Ectodermal cell (in vitro differentiated cells): ENCODE results near the gene ZSWIM9. TPM values are rescaled to one million over a fixed set of nuclear protein-coding genes. Genes with fewer than 3 reads are reported as not detected.

Experiments
- H3K27ac ChIP-seq: 2 replicates; pipeline ENCODE4 v1.7.0; 2013; ENCODE audit warnings: mild to moderate bottlenecking, low read depth, low read length; ENCODE audit not compliant: insufficient read depth, poor library complexity, severe bottlenecking
- H3K27me3 ChIP-seq: 2 replicates; pipeline ENCODE4 v1.7.0; 2013; ENCODE audit warnings: mild to moderate bottlenecking, low read length; ENCODE audit not compliant: insufficient read depth, control insufficient read depth, poor library complexity, severe bottlenecking
- H3K36me3 ChIP-seq: one replicate; pipeline ENCODE4 v1.7.0; 2013; ENCODE audit warnings: low read length; ENCODE audit not compliant: control insufficient read depth, insufficient read depth
- H3K4me1 ChIP-seq: one replicate; pipeline ENCODE4 v1.7.0; 2013; ENCODE audit warnings: low read length; ENCODE audit not compliant: control insufficient read depth, insufficient read depth
- H3K4me3 ChIP-seq: 2 replicates; pipeline ENCODE4 v1.7.0; 2013; ENCODE audit warnings: low read depth, low read length, control low read depth; ENCODE audit not compliant: insufficient read depth
- H3K9me3 ChIP-seq: 2 replicates; pipeline ENCODE4 v1.7.0; 2013; ENCODE audit warnings: mild to moderate bottlenecking, low read length, moderate library complexity; ENCODE audit not compliant: control insufficient read depth
- WGBS, 2 experiments: methylation state at CpG; one replicate each; pipeline ENCODE4 v1.1.7; 2013; ENCODE audit warnings: missing lambda C conversion rate in 2 of 2; 5-methylcytosine and 5-hydroxymethylcytosine counted together
- polyA plus RNA-seq, 4 experiments: library from polyadenylated mRNA; stranded (reverse); fragments of 50-300 nt; gene quantifications; one replicate each; pipeline ENCODE4 v1.2.3, GENCODE V29; 2013

ZSWIM9 gene
- 10.4 TPM for polyA plus RNA-seq (2013, experiment 1 of 4)
- 12.4 TPM for polyA plus RNA-seq (2013, experiment 2 of 4)
- 8.8 TPM for polyA plus RNA-seq (2013, experiment 3 of 4)
- polyA plus RNA-seq (2013, experiment 4 of 4): 8.5 TPM

DNA sequence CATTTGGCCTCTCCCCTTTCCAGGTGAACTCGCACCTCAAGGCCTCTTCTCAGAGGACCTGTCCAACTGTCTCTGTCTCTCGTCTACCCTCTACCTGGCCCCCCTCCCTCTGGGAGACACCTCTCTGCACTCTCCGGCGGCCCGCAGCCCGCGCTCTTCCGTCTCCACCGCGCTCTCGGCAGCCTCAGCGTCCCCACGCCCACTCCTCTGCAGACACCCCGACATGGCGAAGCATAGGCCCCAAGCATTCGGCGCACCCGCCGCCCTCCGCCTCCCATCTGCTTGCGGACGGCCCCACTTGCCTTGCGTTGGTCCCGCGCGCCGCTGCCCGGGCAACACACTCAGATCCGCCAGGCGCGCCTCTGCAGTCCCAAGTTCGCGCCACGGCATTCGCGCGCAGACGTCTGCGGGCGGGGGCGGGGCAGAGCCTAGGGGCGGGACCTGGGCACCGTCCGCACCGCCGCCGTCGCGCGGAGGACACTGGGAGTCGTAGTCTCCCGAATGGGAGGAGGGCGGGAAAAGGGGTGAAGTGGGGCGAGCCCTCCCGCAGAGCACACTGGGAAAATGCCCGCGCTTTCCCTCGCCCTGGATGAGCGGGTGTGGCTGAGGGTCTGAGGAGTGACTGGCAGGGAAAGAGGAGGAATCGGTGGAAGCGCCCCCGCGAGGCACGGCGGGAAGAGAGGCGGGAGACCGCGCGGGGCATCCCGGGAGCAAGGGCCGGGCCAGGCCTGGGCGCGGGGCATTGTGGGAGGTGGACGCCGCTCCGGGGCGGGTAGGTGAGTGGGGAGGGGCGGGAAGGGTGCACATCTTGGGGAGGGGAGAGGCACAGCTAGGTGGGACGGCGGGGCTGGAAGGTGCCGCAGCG is at the start of gene ZSWIM9, which contains the start of gene LIG1:
Gene ZSWIM9 (plus strand): TSS at position 742 of the 865 bp plus-strand sequence. CDS start 1,123 bp downstream, outside the sequence.
Gene LIG1 (minus strand): TSS at position 406 of the 865 bp plus-strand sequence. CDS start 4,778 bp downstream, outside the sequence.
- H3K4me3 ChIP-seq: peak within 1 kb of the TSS; percentile 87
- 0 to 1% methylated on average over 82 of the region's 82 CpGs for WGBS, 2 experiments
- peak within 1 kb of the TSS; percentile 82 for H3K27ac ChIP-seq
- H3K4me1 ChIP-seq: no peaks in the 10 kb centered on the region
- H3K36me3 ChIP-seq: peaks cover 13% of the 10 kb centered on the region
- H3K27me3 ChIP-seq: no peaks in the 10 kb centered on the region
- no peaks in the 10 kb centered on the region for H3K9me3 ChIP-seq

DNA sequence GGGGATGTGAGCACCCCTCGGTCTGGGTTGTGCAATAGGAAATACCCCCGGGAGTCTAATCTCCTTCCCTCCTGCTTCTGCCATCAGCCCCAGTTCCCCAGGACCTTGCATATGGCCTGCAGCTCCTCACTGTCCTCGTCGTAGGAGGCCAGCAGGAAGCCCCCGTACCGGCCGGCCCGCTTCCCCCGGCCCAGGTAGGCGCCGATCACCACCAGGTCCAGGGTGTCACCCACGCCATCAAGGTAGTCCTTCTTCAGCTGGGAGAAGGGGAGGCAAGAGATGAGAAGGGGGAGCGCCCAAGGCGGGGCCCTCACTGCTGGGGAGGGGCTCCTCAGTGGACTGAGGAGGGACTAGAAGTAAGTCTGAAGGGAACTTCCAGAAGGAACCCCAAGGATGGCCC is 49.4 kb upstream of the ZSWIM9 start:
- Histone ChIP-seq H3K27ac (no peak overlapping the region), H3K9me3 (no peaks in the 10 kb centered on the region), H3K4me3 (no peak overlapping the region), H3K27me3 (no peaks in the 10 kb centered on the region), H3K4me1 (no peaks in the 10 kb centered on the region), H3K36me3 (peaks cover 22% of the 10 kb centered on the region)
- WGBS, 2 experiments: 91 to 92% methylated on average over 14 of the region's 14 CpGs

DNA sequence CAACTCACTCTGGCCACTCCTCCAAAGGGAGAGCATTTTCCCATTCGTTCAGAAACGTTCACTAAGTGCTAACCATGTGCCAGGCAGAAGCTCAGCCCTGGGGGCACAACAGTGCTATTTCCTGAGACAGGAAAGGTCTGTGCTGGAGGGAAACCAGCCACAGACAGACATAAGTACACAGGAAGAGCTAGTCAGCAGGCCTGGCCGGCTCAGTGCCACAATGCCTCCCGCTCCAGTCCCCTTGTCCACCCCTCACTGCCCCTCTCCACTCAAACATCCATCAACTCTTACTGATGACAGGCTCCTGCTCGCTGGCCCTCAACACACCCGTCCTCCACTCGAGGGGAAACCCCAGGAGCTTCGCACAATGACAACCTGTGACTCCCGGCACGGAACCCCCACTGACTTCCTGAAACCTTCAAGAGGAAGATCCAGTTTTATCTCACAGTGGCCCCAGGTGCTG is 48.5 kb upstream of the ZSWIM9 start:
- Histone ChIP-seq H3K36me3 (peaks cover 25% of the 10 kb centered on the region), H3K27ac (no peak overlapping the region), H3K4me3 (no peak overlapping the region), H3K27me3 (no peaks in the 10 kb centered on the region), H3K4me1 (no peaks in the 10 kb centered on the region), H3K9me3 (no peaks in the 10 kb centered on the region)
- 85 to 89% methylated on average over 10 of the region's 10 CpGs for WGBS, 2 experiments

DNA sequence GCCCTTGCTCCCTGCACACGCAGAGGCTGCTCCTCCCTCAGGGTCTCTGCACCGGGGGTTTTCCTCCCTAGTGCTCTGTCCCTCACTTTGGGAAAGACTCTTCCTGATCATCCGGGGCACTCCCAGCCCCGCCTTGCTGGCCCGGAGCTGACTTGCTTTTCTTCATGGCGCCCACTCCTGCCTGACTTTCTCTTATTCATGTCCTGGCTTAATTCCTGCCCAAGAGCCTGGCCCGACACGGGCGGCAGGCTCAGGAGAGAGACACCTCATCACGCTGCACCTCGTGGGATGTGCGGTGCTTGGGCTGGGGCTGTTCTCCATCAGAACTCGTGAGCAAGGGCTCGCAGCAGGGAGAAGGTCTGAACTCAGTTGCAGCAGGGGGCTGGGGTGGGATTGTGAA is 48.1 kb upstream of the ZSWIM9 start:
- WGBS, 2 experiments: 94 to 95% methylated on average over 14 of the region's 14 CpGs
- H3K4me1 ChIP-seq: no peaks in the 10 kb centered on the region
- no peaks in the 10 kb centered on the region for H3K9me3 ChIP-seq
- H3K27ac ChIP-seq: no peak overlapping the region
- no peak overlapping the region for H3K4me3 ChIP-seq
- no peaks in the 10 kb centered on the region for H3K27me3 ChIP-seq
- peaks cover 30% of the 10 kb centered on the region for H3K36me3 ChIP-seq

DNA sequence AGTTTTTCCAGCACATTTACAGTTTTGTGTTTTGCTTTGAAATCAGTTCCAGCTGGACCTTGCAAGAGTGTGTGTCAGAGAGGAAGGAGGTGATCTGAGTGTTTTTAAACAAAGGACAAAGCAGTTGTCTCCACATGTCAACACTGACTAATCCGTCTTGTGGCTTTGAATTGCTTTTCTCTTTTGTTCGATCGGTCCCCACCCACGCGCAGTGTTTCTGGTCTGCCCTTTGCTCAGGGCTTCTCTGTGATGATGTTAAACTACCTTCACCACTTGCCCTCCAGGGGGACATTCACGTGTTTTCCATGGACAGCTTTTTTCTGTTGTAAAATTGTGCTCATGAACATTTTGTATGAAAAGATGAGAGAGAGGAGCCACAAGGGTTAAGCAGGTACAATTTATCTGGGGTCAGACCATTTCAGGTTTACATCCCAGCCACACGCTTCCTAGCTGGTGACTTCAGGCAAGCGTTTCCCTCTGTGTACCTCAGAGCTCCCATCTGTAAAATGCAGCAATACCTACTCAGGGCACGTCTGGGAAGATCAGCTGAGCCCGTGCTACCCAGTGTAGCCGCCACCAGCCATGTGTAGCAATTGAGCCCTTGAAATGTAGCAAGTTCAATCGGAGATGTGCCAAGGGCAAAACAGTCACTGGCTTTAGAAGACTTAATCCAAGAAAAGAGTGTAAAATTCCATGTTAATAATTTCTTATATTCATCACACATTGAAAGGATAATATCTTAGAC is 46.4 kb upstream of the ZSWIM9 start:
- Histone ChIP-seq H3K4me3 (no peak overlapping the region), H3K27ac (peak overlapping the region; percentile 47), H3K4me1 (no peaks in the 10 kb centered on the region), H3K36me3 (peaks cover 31% of the 10 kb centered on the region), H3K9me3 (no peaks in the 10 kb centered on the region), H3K27me3 (no peaks in the 10 kb centered on the region)
- 73 to 75% methylated on average over 12 of the region's 12 CpGs for WGBS, 2 experiments

DNA sequence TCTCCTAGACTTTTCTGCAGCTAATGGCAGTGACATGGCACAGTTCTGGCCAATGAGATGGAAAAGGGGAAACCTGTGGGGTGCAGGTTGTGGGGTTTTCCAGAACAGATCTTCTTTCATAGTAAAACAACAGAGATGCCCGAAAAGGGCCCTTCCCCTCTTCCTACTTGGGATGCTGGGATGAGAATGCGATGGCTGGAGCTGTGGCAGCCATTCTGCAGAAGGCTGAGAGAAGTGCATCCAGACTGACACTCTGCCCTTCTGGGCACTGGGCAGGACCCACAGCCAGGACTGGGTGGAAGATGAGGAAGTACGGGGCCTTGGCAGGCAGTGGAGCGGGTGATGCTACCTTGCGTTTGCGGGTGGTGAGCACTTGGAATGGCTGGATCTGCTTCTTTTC is 42.9 kb upstream of the ZSWIM9 start:
- Histone ChIP-seq H3K4me3 (no peak overlapping the region), H3K27me3 (no peaks in the 10 kb centered on the region), H3K4me1 (no peaks in the 10 kb centered on the region), H3K27ac (no peak overlapping the region), H3K36me3 (peaks cover 21% of the 10 kb centered on the region), H3K9me3 (no peaks in the 10 kb centered on the region)
- 95 to 96% methylated on average over 6 of the region's 6 CpGs for WGBS, 2 experiments

DNA sequence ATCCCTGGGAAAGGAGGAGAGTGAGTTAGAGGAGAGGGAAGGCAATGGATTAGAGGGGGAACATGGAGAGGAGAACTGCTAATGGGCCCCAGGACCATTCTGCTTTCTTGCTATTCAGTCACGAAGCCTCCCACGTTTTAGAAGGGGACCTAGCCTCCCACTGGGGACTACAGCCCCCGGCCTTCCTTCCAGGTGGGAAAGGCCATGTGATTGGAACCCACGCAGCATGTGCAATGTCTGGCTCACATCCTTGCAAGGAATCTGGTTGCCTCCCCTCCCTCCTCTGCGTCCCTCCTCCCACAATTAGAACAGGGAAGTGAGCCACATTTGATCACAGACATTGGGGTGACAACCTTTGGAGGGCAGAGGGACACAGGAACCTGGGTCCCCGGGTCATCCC is 37.4 kb upstream of the ZSWIM9 start:
- Histone ChIP-seq H3K9me3 (no peaks in the 10 kb centered on the region), H3K4me3 (no peak overlapping the region), H3K36me3 (peaks cover 11% of the 10 kb centered on the region), H3K27me3 (no peaks in the 10 kb centered on the region), H3K4me1 (no peaks in the 10 kb centered on the region), H3K27ac (no peak overlapping the region)
- 92 to 93% methylated on average over 6 of the region's 6 CpGs for WGBS, 2 experiments

DNA sequence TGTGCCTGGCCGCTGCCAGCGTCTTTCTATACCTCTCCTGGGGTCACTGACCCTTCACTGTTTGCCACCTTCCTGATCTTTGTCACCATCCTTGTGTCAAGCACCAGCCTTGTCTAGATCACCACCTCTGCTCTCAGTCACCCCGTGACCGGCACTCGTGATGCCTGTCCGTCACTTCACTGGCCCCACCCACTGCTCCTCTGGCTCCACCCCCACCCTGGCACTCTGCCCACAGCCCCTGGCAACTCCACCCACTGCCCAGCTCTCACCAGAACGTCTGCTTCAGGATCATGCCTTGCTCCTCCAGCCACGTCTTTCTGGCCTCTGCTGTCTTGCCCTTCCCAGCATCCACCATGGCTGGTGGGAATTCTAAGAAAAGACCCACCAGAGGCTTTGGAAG is 35.1 kb upstream of the ZSWIM9 start:
- Histone ChIP-seq H3K36me3 (peaks cover 19% of the 10 kb centered on the region), H3K27ac (no peak overlapping the region), H3K27me3 (no peaks in the 10 kb centered on the region), H3K4me1 (no peaks in the 10 kb centered on the region), H3K4me3 (no peak overlapping the region), H3K9me3 (no peaks in the 10 kb centered on the region)
- WGBS, 2 experiments: 90 to 91% methylated on average over 8 of the region's 8 CpGs

DNA sequence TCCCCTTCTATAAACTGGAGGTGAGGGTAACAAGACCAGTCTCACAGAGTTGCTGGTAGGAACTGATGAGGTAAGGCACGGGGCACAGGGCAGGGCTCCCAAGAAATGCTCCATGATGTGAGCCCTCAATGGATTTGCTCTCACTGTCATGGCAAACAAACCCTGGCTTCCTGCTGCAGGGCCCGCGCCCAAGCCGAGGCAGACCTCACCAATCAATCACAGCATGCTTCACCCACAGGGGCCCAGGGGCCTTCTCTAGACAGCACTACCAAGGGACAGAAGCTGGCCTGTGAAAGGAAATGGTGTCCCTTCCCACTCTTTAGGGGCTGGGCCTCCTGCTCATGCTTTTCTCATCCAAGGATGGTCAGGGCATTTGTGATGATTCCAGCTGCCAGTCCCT is 33.9 kb upstream of the ZSWIM9 start:
- Histone ChIP-seq H3K4me3 (no peak overlapping the region), H3K9me3 (no peaks in the 10 kb centered on the region), H3K27me3 (no peaks in the 10 kb centered on the region), H3K27ac (no peak overlapping the region), H3K36me3 (peaks cover 14% of the 10 kb centered on the region), H3K4me1 (no peaks in the 10 kb centered on the region)
- 90 to 94% methylated on average over 4 of the region's 4 CpGs for WGBS, 2 experiments

DNA sequence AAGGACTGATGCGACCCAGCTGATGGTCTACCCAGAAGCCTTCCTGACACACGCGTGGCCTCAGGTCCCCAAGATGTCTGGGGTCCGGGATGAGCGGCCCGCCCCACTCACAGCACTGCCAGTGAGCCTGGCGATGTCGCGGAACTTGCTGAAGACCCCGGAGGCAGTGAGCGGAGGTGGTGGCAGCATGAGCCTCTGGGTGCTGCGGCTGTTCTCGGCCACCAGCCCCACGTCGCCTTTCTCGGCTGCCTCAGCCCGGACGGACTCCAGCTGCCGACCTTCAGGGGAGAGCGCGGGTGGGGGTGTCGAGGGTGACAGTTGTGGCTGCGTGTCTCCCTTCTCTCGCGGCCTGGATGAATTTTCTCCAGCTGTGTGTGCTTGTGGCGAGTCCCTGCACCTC is 33.1 kb upstream of the ZSWIM9 start:
- H3K36me3 ChIP-seq: peaks cover 16% of the 10 kb centered on the region
- H3K4me1 ChIP-seq: no peaks in the 10 kb centered on the region
- no peaks in the 10 kb centered on the region for H3K27me3 ChIP-seq
- no peak overlapping the region for H3K4me3 ChIP-seq
- no peaks in the 10 kb centered on the region for H3K9me3 ChIP-seq
- WGBS, 2 experiments: 96 to 97% methylated on average over 26 of the region's 26 CpGs
- no peak overlapping the region for H3K27ac ChIP-seq
